GM12878 (cell line): ENCODE results near the gene KIF20B. TPM values are rescaled to one million over a fixed set of nuclear protein-coding genes. Genes with fewer than 3 reads are reported as not detected.
A peak's percentile ranks its signal among the peaks of the same experiment; 100 is the strongest.

Source experiments
- CBFB ChIP-seq: IDR thresholded peaks from 2 replicates; pipeline ENCODE4 v1.6.1; 2016; ENCODE audit warnings: antibody characterized with exemption, low read depth
- IKZF1 ChIP-seq: fragments of 450-650 bp; conservative IDR thresholded peaks from 2 replicates; pipeline ENCODE4 v1.6.1; 2017; ENCODE audit warnings: antibody characterized with exemption, mild to moderate bottlenecking
- KLF5 ChIP-seq: fragments of 450-650 bp; IDR thresholded peaks from 2 replicates; pipeline ENCODE4 v1.6.1; 2014; ENCODE audit warnings: mild to moderate bottlenecking; ENCODE audit not compliant: partially characterized antibody
- MYB ChIP-seq: fragments of 150-350 bp; IDR thresholded peaks from 2 replicates; pipeline ENCODE4 v1.6.1; 2014; ENCODE audit warnings: mild to moderate bottlenecking, low read depth, low read length, borderline replicate concordance
- RAD21 ChIP-seq: IDR thresholded peaks from 2 replicates; pipeline ENCODE4 v1.6.1; 2011; ENCODE audit warnings: mild to moderate bottlenecking, low read depth, low read length, moderate library complexity; ENCODE audit not compliant: insufficient read depth
- RFX5 ChIP-seq: IDR thresholded peaks from 2 replicates; pipeline ENCODE4 v1.6.1; 2011; ENCODE audit warnings: low read depth, low read length, improper control_type of control experiment
- RUNX3 ChIP-seq: IDR thresholded peaks from 2 replicates; pipeline ENCODE4 v1.6.1; 2012; ENCODE audit warnings: low read length, inconsistent platforms
- SMARCA5 ChIP-seq: fragments of 450-650 bp; IDR thresholded peaks from 2 replicates; pipeline ENCODE4 v1.6.1; 2017; ENCODE audit warnings: mild to moderate bottlenecking
- TAF1 ChIP-seq: IDR thresholded peaks from 2 replicates; pipeline ENCODE4 v1.6.1; 2011; ENCODE audit warnings: mild to moderate bottlenecking, low read depth, low read length, borderline replicate concordance
- TCF7 ChIP-seq: IDR thresholded peaks from 2 replicates; pipeline ENCODE4 v1.6.1; 2014; ENCODE audit warnings: antibody characterized with exemption, borderline replicate concordance
- ZNF207 ChIP-seq: fragments of 450-650 bp; IDR thresholded peaks from 2 replicates; pipeline ENCODE4 v1.6.1; 2014; ENCODE audit warnings: antibody characterized with exemption, mild to moderate bottlenecking, borderline replicate concordance
- ZNF622 ChIP-seq: fragments of 450-650 bp; IDR thresholded peaks from 2 replicates; pipeline ENCODE4 v1.6.1; 2017; ENCODE audit warnings: mild to moderate bottlenecking, inconsistent platforms
- polyA plus RNA-seq, 11 experiments: library from polyadenylated mRNA; depleted of rRNA in 4 of 11; unstranded in 6 of 11; stranded (reverse) in 5 of 11; fragments of >200 nt; fragmentation: Nextera tagmentation in 4 of 11; fragmentation: Illumina TruSeq in 1 of 11; extraction: Ambion mirVana in 4 of 11; extraction: Trizol in 1 of 11; gene quantifications; 1 replicate in 1 of 11; 2 replicates in 10 of 11; pipeline versions ENCODE4 v1.2.1 to v1.2.3, GENCODE V29; 2011 to 2016; ENCODE audit warnings: inconsistent platforms in 2 of 11, missing spikeins in 2 of 11, low read depth in 1 of 11
- total RNA-seq, 4 experiments: library from RNA; depleted of rRNA in 3 of 4; stranded (reverse); fragments of >200 nt in 3 of 4; fragmentation: Illumina TruSeq in 1 of 4; extraction: Trizol in 1 of 4; gene quantifications; 2 replicates each; pipeline versions ENCODE4 v1.2.1 to v1.2.3, GENCODE V29; 2013 to 2021
- TF ChIP-seq, protein P1 (sequence below): fragments of 450-650 bp; formaldehyde crosslinking; IDR thresholded peaks from 2 replicates; pipeline ENCODE4 v1.5.0; 2022; ENCODE audit warnings: mild to moderate bottlenecking, missing genetic modification characterization
- TF ChIP-seq, protein P2 (sequence below): IDR thresholded peaks from 2 replicates; pipeline ENCODE4 v1.6.1; 2011; ENCODE audit warnings: borderline replicate concordance, low read depth, mild to moderate bottlenecking, moderate library complexity, mixed read lengths, low read length; ENCODE audit not compliant: insufficient read depth; ENCODE audit errors: extremely low read length
- TF ChIP-seq, protein P3 (sequence below): fragments of 450-650 bp; IDR thresholded peaks from 2 replicates; pipeline ENCODE4 v1.6.1; 2014; ENCODE audit warnings: mild to moderate bottlenecking
- TF ChIP-seq, protein P4 (sequence below): fragments of 450-650 bp; IDR thresholded peaks from 2 replicates; pipeline ENCODE4 v1.6.1; 2018; ENCODE audit warnings: borderline replicate concordance, mild to moderate bottlenecking; ENCODE audit not compliant: partially characterized antibody
- TF ChIP-seq, protein P5 (sequence below): fragments of 450-650 bp; IDR thresholded peaks from 2 replicates; pipeline ENCODE4 v1.6.1; 2017; ENCODE audit warnings: low read depth, mild to moderate bottlenecking, moderate library complexity

KIF20B gene
- total and polyA plus RNA-seq, 10 of the 15 experiments (the other 5 are each of a cell fraction or from before 2014, with no cell fraction given), result 15.6 to 67.7 (median 44.3) TPM

DNA sequence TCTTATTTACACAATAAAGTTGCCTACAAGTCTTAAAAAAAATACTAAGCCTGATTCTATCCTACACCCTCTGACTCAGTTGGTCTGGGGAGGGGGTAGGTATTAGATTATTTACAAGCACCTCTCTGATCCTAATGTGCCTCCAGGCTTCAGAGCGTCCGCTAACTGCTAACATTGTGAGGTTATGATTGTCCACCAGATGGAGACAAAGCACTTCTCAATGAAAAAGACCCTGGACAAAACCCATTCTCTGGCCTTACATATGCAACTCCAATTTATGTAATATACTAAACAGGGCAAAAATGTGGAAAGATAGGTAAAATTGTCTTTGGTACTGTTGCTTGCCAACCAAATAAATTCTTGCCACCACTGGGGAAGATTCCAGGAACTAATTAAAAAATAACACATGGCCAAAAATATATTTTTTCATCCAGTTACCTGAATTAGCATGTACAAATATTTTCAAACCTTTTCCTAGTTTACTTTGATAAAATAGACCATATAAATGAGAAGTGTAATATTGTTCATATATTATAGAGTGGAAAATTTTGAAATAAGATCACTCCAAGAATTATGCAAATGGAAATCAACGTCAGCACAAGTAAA, 92.4 kb downstream of the KIF20B start (continued):
- TF ChIP-seq, protein P1, sequence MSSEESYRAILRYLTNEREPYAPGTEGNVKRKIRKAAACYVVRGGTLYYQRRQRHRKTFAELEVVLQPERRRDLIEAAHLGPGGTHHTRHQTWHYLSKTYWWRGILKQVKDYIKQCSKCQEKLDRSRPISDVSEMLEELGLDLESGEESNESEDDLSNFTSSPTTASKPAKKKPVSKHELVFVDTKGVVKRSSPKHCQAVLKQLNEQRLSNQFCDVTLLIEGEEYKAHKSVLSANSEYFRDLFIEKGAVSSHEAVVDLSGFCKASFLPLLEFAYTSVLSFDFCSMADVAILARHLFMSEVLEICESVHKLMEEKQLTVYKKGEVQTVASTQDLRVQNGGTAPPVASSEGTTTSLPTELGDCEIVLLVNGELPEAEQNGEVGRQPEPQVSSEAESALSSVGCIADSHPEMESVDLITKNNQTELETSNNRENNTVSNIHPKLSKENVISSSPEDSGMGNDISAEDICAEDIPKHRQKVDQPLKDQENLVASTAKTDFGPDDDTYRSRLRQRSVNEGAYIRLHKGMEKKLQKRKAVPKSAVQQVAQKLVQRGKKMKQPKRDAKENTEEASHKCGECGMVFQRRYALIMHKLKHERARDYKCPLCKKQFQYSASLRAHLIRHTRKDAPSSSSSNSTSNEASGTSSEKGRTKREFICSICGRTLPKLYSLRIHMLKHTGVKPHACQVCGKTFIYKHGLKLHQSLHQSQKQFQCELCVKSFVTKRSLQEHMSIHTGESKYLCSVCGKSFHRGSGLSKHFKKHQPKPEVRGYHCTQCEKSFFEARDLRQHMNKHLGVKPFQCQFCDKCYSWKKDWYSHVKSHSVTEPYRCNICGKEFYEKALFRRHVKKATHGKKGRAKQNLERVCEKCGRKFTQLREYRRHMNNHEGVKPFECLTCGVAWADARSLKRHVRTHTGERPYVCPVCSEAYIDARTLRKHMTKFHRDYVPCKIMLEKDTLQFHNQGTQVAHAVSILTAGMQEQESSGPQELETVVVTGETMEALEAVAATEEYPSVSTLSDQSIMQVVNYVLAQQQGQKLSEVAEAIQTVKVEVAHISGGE (CRISPR knock-in tag), result no peak
- TF ChIP-seq SMARCA5 (no peak), RFX5 (no peak), RAD21 (peak; percentile 99), TCF7 (no peak), IKZF1 (no peak), RUNX3 (peak; percentile 11; the same call in 1 of the 2 replicates), ZNF622 (no peak), TAF1 (no peak), ZNF207 (no peak), MYB (no peak), CBFB (no peak), KLF5 (no peak)
- TF ChIP-seq, protein P2, sequence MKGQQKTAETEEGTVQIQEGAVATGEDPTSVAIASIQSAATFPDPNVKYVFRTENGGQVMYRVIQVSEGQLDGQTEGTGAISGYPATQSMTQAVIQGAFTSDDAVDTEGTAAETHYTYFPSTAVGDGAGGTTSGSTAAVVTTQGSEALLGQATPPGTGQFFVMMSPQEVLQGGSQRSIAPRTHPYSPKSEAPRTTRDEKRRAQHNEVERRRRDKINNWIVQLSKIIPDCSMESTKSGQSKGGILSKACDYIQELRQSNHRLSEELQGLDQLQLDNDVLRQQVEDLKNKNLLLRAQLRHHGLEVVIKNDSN, result no peak
- TF ChIP-seq, protein P3, sequence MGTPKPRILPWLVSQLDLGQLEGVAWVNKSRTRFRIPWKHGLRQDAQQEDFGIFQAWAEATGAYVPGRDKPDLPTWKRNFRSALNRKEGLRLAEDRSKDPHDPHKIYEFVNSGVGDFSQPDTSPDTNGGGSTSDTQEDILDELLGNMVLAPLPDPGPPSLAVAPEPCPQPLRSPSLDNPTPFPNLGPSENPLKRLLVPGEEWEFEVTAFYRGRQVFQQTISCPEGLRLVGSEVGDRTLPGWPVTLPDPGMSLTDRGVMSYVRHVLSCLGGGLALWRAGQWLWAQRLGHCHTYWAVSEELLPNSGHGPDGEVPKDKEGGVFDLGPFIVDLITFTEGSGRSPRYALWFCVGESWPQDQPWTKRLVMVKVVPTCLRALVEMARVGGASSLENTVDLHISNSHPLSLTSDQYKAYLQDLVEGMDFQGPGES, result no peak
- TF ChIP-seq, protein P4, sequence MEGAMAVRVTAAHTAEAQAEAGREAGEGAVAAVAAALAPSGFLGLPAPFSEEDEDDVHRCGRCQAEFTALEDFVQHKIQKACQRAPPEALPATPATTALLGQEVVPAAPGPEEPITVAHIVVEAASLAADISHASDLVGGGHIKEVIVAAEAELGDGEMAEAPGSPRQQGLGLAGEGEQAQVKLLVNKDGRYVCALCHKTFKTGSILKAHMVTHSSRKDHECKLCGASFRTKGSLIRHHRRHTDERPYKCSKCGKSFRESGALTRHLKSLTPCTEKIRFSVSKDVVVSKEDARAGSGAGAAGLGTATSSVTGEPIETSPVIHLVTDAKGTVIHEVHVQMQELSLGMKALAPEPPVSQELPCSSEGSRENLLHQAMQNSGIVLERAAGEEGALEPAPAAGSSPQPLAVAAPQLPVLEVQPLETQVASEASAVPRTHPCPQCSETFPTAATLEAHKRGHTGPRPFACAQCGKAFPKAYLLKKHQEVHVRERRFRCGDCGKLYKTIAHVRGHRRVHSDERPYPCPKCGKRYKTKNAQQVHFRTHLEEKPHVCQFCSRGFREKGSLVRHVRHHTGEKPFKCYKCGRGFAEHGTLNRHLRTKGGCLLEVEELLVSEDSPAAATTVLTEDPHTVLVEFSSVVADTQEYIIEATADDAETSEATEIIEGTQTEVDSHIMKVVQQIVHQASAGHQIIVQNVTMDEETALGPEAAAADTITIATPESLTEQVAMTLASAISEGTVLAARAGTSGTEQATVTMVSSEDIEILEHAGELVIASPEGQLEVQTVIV, result no peak
- TF ChIP-seq, protein P5, sequence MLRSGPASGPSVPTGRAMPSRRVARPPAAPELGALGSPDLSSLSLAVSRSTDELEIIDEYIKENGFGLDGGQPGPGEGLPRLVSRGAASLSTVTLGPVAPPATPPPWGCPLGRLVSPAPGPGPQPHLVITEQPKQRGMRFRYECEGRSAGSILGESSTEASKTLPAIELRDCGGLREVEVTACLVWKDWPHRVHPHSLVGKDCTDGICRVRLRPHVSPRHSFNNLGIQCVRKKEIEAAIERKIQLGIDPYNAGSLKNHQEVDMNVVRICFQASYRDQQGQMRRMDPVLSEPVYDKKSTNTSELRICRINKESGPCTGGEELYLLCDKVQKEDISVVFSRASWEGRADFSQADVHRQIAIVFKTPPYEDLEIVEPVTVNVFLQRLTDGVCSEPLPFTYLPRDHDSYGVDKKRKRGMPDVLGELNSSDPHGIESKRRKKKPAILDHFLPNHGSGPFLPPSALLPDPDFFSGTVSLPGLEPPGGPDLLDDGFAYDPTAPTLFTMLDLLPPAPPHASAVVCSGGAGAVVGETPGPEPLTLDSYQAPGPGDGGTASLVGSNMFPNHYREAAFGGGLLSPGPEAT, result no peak
